Right lobe of liver (tissue), 4 donors: ENCODE data around the gene ZNF816.

ENCODE experiments used
- POLR2A ChIP-seq: fragments of 450-650 bp; IDR thresholded peaks from one replicate; pipeline ENCODE4 v1.6.1; 2017; ENCODE audit warnings: antibody characterized with exemption, mild to moderate bottlenecking
- TF ChIP-seq, protein P1 (sequence below), 4 donors: fragments of 200-600 bp in 3 of 4; fragments of 450-650 bp in 1 of 4; IDR thresholded peaks; one replicate each; pipeline versions ENCODE4 v1.5.1 to v1.8.0; 2016 to 2022; ENCODE audit warnings: antibody characterized with exemption in 4 of 4, mild to moderate bottlenecking in 2 of 4
- donor health status: DM: no; HTN: no; CAD: no.
- donor health status: DM: no; HTN: no; CAD: no.
- donor health status: DM: no; HTN: yes; CAD: no.

DNA sequence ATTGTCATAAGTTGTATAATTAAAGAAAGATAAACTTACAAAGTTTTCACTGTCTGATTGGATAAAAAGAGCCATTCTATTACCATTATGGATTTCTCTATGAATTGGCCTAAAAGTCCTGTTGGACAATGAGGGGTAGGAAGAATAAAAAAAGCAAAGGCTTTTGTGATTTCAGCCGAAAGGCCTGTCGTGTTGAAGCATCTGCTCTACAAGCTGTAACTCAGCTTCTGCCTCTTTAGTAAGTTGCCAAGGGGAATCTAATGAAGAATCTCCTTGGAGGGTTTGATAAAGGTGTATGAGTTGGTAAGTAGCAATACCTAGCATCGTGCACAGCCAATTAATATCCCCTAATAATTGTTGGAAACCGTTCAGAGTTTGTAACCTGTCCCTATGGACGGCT lies 25.8 kb upstream of the ZNF816 start:
- TF ChIP-seq, protein P1, sequence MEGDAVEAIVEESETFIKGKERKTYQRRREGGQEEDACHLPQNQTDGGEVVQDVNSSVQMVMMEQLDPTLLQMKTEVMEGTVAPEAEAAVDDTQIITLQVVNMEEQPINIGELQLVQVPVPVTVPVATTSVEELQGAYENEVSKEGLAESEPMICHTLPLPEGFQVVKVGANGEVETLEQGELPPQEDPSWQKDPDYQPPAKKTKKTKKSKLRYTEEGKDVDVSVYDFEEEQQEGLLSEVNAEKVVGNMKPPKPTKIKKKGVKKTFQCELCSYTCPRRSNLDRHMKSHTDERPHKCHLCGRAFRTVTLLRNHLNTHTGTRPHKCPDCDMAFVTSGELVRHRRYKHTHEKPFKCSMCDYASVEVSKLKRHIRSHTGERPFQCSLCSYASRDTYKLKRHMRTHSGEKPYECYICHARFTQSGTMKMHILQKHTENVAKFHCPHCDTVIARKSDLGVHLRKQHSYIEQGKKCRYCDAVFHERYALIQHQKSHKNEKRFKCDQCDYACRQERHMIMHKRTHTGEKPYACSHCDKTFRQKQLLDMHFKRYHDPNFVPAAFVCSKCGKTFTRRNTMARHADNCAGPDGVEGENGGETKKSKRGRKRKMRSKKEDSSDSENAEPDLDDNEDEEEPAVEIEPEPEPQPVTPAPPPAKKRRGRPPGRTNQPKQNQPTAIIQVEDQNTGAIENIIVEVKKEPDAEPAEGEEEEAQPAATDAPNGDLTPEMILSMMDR (IDR thresholded peaks at IDR 0.05) = no peak
- no peak for TF ChIP-seq POLR2A
